ENCODE data around the gene ZBTB9.

ZBTB9 gene

GRCh38 chr6:33454009-33454946, at the start of gene ZBTB9:
ZBTB9 (plus strand) TSS chr6:33454576; CDS start chr6:33455101, 525 bp downstream.
- peak; percentile 88 for DNase-seq (ENCODE audit: low read depth)

GRCh38 chr6:33404884-33405283, 49.5 kb upstream of the ZBTB9 start:
- DNase-seq (ENCODE audit: low read depth): no peak

GRCh38 chr6:33405386-33405940, 48.9 kb upstream of the ZBTB9 start:
- no peak for DNase-seq (ENCODE audit: low read depth)

GRCh38 chr6:33406126-33406525, 48.2 kb upstream of the ZBTB9 start:
- no peak for DNase-seq (ENCODE audit: low read depth)

GRCh38 chr6:33407132-33407718, 47.2 kb upstream of the ZBTB9 start:
- DNase-seq (ENCODE audit: low read depth): no peak

GRCh38 chr6:33410050-33410710, 44.2 kb upstream of the ZBTB9 start:
- DNase-seq (ENCODE audit: low read depth): peak; percentile 97

GRCh38 chr6:33410711-33411631, 43.4 kb upstream of the ZBTB9 start, which contains the start of gene PHF1:
PHF1 (plus strand) TSS chr6:33411014; CDS start chr6:33412264, 1,250 bp downstream.
- DNase-seq (ENCODE audit: low read depth): no peak

- DNase-seq (ENCODE audit: low read depth): no peak
Measured at GRCh38 chr6:33411632-33412005, 42.8 kb upstream of the ZBTB9 start.

GRCh38 chr6:33412140-33413009, 42.0 kb upstream of the ZBTB9 start:
- DNase-seq (ENCODE audit: low read depth): no peak

- DNase-seq (ENCODE audit: low read depth): no peak
Measured at GRCh38 chr6:33413241-33414120, 40.9 kb upstream of the ZBTB9 start.

- no peak for DNase-seq (ENCODE audit: low read depth)
Measured at GRCh38 chr6:33414592-33415271, 39.6 kb upstream of the ZBTB9 start.

GRCh38 chr6:33415831-33416230, 38.5 kb upstream of the ZBTB9 start:
- no peak for DNase-seq (ENCODE audit: low read depth)

GRCh38 chr6:33416386-33417127, 37.8 kb upstream of the ZBTB9 start:
- no peak for DNase-seq (ENCODE audit: low read depth)

GRCh38 chr6:33417128-33417902, 37.1 kb upstream of the ZBTB9 start:
- DNase-seq (ENCODE audit: low read depth): no peak

GRCh38 chr6:33417903-33418689, 36.3 kb upstream of the ZBTB9 start, which contains the start of gene CUTA:
CUTA (minus strand) TSS chr6:33418107; CDS start chr6:33418000, 107 bp downstream.
- DNase-seq (ENCODE audit: low read depth): peak; percentile 98

GRCh38 chr6:33418690-33419291, 35.6 kb upstream of the ZBTB9 start:
- DNase-seq (ENCODE audit: low read depth): no peak
